Stomach (tissue), 4 donors: Measurements from ENCODE around the gene PTTG2.

Experiments
- CTCF ChIP-seq, 7 experiments: fragments of 450-650 bp in 4 of 7; fragments of 200-600 bp in 3 of 7; sonication (generic) in 3 of 7; IDR thresholded peaks; one replicate each; pipeline ENCODE4 v1.5.1; 2016 to 2019; ENCODE audit warnings: antibody characterized with exemption in 7 of 7, control low read depth in 2 of 7, mild to moderate bottlenecking in 1 of 7
- EP300 ChIP-seq: sonication (generic); formaldehyde crosslinking; IDR thresholded peaks from one replicate; pipeline ENCODE4 v1.6.1; 2017; ENCODE audit warnings: antibody characterized with exemption
- POLR2A ChIP-seq, 4 donors: fragments of 450-650 bp; IDR thresholded peaks; one replicate each; pipeline ENCODE4 v1.6.1; 2016; ENCODE audit warnings: antibody characterized with exemption in 4 of 4, control low read depth in 2 of 4, mild to moderate bottlenecking in 1 of 4, moderate library complexity in 1 of 4
- POLR2AphosphoS5 ChIP-seq, 3 donors: sonication (generic); formaldehyde crosslinking; IDR thresholded peaks; one replicate each; pipeline ENCODE4 v1.6.1; 2016; ENCODE audit warnings: antibody characterized with exemption in 3 of 3

GRCh38 chr4:37935026-37935425 is 25.2 kb upstream of the PTTG2 start:
- TF ChIP-seq CTCF (IDR thresholded peaks at IDR 0.05) (no peak), EP300 (no peak), POLR2A (IDR thresholded peaks at IDR 0.05) (no peak), POLR2AphosphoS5 (IDR thresholded peaks at IDR 0.05) (no peak)
